HL-60/S4 (cell line): ENCODE results near the gene TSPOAP1.

Source experiments
- in situ Hi-C: fragments of 300-500 bp; cut with MboI; formaldehyde crosslinking; loops from 2 replicates; pipeline ENCODE4 v1.14.3; 2022; ENCODE audit warnings: low sequenced_read_pairs

TSPOAP1 gene

GRCh38 chr17:58330538-58330996, 2.0 kb upstream of the TSPOAP1 start:
- in situ Hi-C loops, result no loop called here

- in situ Hi-C loops, result no loop called here
These were observed 1.4 kb upstream of the TSPOAP1 start for GRCh38 chr17:58329810-58330537.

GRCh38 chr17:58329035-58329809, 627 bp upstream of the TSPOAP1 start:
- in situ Hi-C loops, result no loop called here

GRCh38 chr17:58327363-58328194, 1.0 kb downstream of the TSPOAP1 start:
- in situ Hi-C loops, result no loop called here

GRCh38 chr17:58326609-58327362, 1.8 kb downstream of the TSPOAP1 start:
- in situ Hi-C loops, result no loop called here

- in situ Hi-C loops, result no loop called here
These were observed 2.6 kb downstream of the TSPOAP1 start for GRCh38 chr17:58325976-58326468.

GRCh38 chr17:58325289-58325726, 3.3 kb downstream of the TSPOAP1 start:
- in situ Hi-C loops, result no loop called here

GRCh38 chr17:58324409-58325288, 3.9 kb downstream of the TSPOAP1 start:
- in situ Hi-C loops, result no loop called here

GRCh38 chr17:58324056-58324408, 4.6 kb downstream of the TSPOAP1 start:
- in situ Hi-C loops, result no loop called here

GRCh38 chr17:58323366-58324055, 5.1 kb downstream of the TSPOAP1 start:
- in situ Hi-C loops, result no loop called here

GRCh38 chr17:58322581-58323185, 5.9 kb downstream of the TSPOAP1 start:
- in situ Hi-C loops, result no loop called here

GRCh38 chr17:58321571-58322525, 6.7 kb downstream of the TSPOAP1 start:
- in situ Hi-C loops, result no loop called here

- in situ Hi-C loops, result no loop called here
These were observed 7.8 kb downstream of the TSPOAP1 start for GRCh38 chr17:58320570-58321323.

- in situ Hi-C loops, result no loop called here
These were observed 8.4 kb downstream of the TSPOAP1 start for GRCh38 chr17:58320163-58320558.

- in situ Hi-C loops, result loop anchor here (10.0 kb wide), 1 partner anchor 125 kb away; no protein-coding TSS in a partner anchor
These were observed 9.1 kb downstream of the TSPOAP1 start for GRCh38 chr17:58319173-58320162.
